Natural killer cell (primary cell): Measurements from ENCODE around the gene GRM7. TPM values are rescaled to one million over a fixed set of nuclear protein-coding genes. Genes with fewer than 3 reads are reported as not detected.
A peak's percentile ranks its signal among the peaks of the same experiment; 100 is the strongest.

ENCODE experiments used
- ATAC-seq, 3 donors: fragments of 150-1000 bp in 2 of 3; fragments of 200-7000 bp in 1 of 3; cut with Tn5 transposase; 1 replicate in 1 of 3; 2 replicates in 2 of 3; pipeline ENCODE4 v1.10.0; 2021; ENCODE audit warnings: mild to moderate bottlenecking in 2 of 3, moderate library complexity in 2 of 3
- DNase-seq, 2 donors: peaks; one replicate each; pipeline versions ENCODE4 v3.0.0 to v3.0.0-alpha.2; 2013 to 2021; ENCODE audit warnings: mixed read lengths in 1 of 2
- H3K27ac ChIP-seq: one replicate; pipeline ENCODE4 v1.5.1; 2013; ENCODE audit warnings: mild to moderate bottlenecking, low read length
- H3K27me3 ChIP-seq: one replicate; pipeline ENCODE4 v1.6.1; 2013; ENCODE audit warnings: low read length; ENCODE audit not compliant: control insufficient read depth, insufficient read depth
- H3K36me3 ChIP-seq: one replicate; pipeline ENCODE4 v1.6.1; 2013; ENCODE audit warnings: low read length; ENCODE audit not compliant: control insufficient read depth, insufficient read depth
- H3K4me1 ChIP-seq: one replicate; pipeline ENCODE4 v1.6.1; 2013; ENCODE audit warnings: low read length; ENCODE audit not compliant: control insufficient read depth, insufficient read depth
- H3K4me3 ChIP-seq: one replicate; pipeline ENCODE4 v1.5.1; 2013; ENCODE audit warnings: low read length
- H3K9me3 ChIP-seq: one replicate; pipeline ENCODE4 v1.6.1; 2013; ENCODE audit warnings: low read length; ENCODE audit not compliant: control insufficient read depth, insufficient read depth
- H3K27ac Mint-ChIP-seq, 2 donors: one replicate each; pipeline ENCODE4 v1.8.0; 2022; ENCODE audit warnings: mild to moderate bottlenecking in 2 of 2, mixed read lengths in 2 of 2, moderate library complexity in 1 of 2
- H3K27me3 Mint-ChIP-seq, 2 donors: one replicate each; pipeline ENCODE4 v1.8.0; 2022; ENCODE audit warnings: low read depth in 2 of 2, mixed read lengths in 2 of 2
- H3K36me3 Mint-ChIP-seq: one replicate; pipeline ENCODE4 v1.8.0; 2022; ENCODE audit warnings: mixed read lengths
- H3K4me1 Mint-ChIP-seq, 2 donors: one replicate each; pipeline ENCODE4 v1.8.0; 2022; ENCODE audit warnings: mixed read lengths in 2 of 2
- H3K4me3 Mint-ChIP-seq: one replicate; pipeline ENCODE4 v1.8.0; 2022; ENCODE audit warnings: mild to moderate bottlenecking, moderate library complexity, mixed read lengths
- H3K9me3 Mint-ChIP-seq, 2 donors: one replicate each; pipeline ENCODE4 v1.8.0; 2022; ENCODE audit warnings: mixed read lengths in 2 of 2
- WGBS: methylation state at CpG from one replicate; pipeline ENCODE4 v1.1.7; 2013; ENCODE audit warnings: missing lambda C conversion rate; ENCODE audit not compliant: insufficient coverage; 5-methylcytosine and 5-hydroxymethylcytosine counted together
- intact Hi-C: fragments of 100-400 bp; cut with micrococcal nuclease; formaldehyde crosslinking; loops from one replicate; pipeline ENCODE4 v1.14.2; 2022
- total RNA-seq, 4 donors: library from RNA; stranded (reverse); fragments of 120-200 nt in 1 of 4; gene quantifications; one replicate each; pipeline versions ENCODE4 v1.2.3 to v1.2.4, GENCODE V29; 2013 to 2022
- TF ChIP-seq, protein P1 (sequence below): fragments of 200-600 bp; IDR thresholded peaks from one replicate; pipeline ENCODE4 v1.8.0; 2022; ENCODE audit warnings: antibody characterized with exemption

The GRM7 gene
- total RNA-seq, 3 donors from 2014 or later (not counting 1 experiment from before 2014, with no cell fraction given), result not detected

DNA sequence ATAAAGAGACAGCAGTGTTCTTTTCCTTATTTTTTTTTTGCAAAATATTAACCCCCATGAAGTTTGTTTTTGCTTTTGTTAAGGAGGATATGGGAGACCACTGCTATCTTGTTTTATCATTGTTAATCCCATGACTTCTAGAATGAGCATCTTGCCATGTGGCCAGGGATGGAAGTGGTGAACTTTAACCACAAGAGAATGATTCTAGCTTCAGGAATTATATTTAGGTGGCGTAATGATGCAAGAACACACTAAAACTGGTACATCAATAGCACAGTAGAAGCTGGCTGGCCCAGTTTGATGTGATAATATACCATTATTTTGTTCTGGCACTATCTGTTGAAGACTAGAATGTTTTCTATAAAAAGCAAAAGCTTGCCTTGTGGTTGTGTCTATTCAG is 720.9 kb downstream of the GRM7 start:
- no peak overlapping the region for H3K4me3 ChIP-seq
- no peaks in the 10 kb centered on the region for H3K27me3 ChIP-seq
- WGBS, result 0% methylated on average over 1 of the region's 1 CpG
- H3K27ac ChIP-seq, result no peak overlapping the region
- TF ChIP-seq, protein P1, sequence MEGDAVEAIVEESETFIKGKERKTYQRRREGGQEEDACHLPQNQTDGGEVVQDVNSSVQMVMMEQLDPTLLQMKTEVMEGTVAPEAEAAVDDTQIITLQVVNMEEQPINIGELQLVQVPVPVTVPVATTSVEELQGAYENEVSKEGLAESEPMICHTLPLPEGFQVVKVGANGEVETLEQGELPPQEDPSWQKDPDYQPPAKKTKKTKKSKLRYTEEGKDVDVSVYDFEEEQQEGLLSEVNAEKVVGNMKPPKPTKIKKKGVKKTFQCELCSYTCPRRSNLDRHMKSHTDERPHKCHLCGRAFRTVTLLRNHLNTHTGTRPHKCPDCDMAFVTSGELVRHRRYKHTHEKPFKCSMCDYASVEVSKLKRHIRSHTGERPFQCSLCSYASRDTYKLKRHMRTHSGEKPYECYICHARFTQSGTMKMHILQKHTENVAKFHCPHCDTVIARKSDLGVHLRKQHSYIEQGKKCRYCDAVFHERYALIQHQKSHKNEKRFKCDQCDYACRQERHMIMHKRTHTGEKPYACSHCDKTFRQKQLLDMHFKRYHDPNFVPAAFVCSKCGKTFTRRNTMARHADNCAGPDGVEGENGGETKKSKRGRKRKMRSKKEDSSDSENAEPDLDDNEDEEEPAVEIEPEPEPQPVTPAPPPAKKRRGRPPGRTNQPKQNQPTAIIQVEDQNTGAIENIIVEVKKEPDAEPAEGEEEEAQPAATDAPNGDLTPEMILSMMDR, result no peak
- no peaks in the 10 kb centered on the region for H3K36me3 ChIP-seq
- no peak for ATAC-seq
- no peak for DNase-seq
- Mint-ChIP-seq H3K9me3 (peaks cover 2% of the 10 kb centered on the region in 2 donors), H3K4me1 (peaks cover 0 to 14% of the 10 kb centered on the region in 2 donors), H3K4me3 (no peak overlapping the region), H3K27me3 (no peaks in the 10 kb centered on the region), H3K27ac (no peak overlapping the region), H3K36me3 (no peaks in the 10 kb centered on the region)
- no peaks in the 10 kb centered on the region for H3K9me3 ChIP-seq
- intact Hi-C loops, result no loop called here
- no peaks in the 10 kb centered on the region for H3K4me1 ChIP-seq

DNA sequence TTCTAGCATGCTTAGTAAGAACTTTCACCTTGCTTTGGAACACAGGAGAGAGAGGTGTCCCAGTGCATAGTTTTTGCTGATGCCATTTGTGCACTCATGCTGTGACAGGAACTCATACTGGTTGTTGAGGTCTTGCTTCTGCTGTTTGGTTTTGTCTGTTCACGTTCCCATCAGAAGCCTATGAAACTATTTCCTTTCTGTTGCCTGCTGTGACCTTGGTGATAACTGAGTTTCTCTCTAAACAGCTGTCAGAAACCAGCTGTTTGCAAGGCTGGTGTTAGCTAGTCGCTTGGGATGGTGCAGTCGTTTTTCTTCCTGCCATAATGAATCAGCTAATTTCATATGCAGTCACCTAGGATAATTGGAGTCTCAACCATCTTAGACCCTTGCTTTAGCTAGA is 724.1 kb downstream of the GRM7 start:
- DNase-seq, result no peak
- H3K27ac Mint-ChIP-seq, result no peak overlapping the region
- peaks cover 2% of the 10 kb centered on the region in 2 donors for H3K9me3 Mint-ChIP-seq
- no peak overlapping the region for H3K4me3 Mint-ChIP-seq
- no peak overlapping the region for H3K4me3 ChIP-seq
- intact Hi-C loops, result no loop called here
- TF ChIP-seq, protein P1, result no peak
- H3K4me1 Mint-ChIP-seq, result peaks cover 0 to 14% of the 10 kb centered on the region in 2 donors
- no peaks in the 10 kb centered on the region for H3K4me1 ChIP-seq
- H3K36me3 ChIP-seq, result no peaks in the 10 kb centered on the region
- no peaks in the 10 kb centered on the region for H3K36me3 Mint-ChIP-seq
- no peaks in the 10 kb centered on the region for H3K27me3 Mint-ChIP-seq
- no peaks in the 10 kb centered on the region for H3K9me3 ChIP-seq
- H3K27ac ChIP-seq, result no peak overlapping the region
- no peaks in the 10 kb centered on the region for H3K27me3 ChIP-seq
- ATAC-seq, result peak in 1 of 3 donors; percentile 45
- WGBS, result 0% methylated on average over 3 of the region's 3 CpGs

DNA sequence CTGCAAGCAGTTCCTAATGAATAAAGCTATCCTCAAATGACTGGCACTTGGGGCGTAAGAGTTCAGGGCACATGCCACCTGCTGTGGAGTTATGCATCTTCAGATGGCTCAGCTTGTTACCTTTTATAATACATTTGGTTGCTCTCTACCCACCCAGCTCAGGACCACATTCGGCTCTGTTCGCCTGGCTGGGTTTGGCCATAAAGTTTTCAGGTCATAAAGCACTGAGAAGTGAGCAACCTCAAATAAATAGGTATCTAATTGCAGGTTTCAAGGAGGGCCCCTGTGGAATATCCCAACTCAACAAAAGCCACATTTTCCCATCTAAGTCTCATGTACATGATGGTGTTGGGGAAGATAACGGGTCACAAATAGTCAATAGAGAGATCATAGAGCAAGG is 727.3 kb downstream of the GRM7 start:
- H3K9me3 ChIP-seq, result no peaks in the 10 kb centered on the region
- Mint-ChIP-seq H3K9me3 (peaks cover 3 to 6% of the 10 kb centered on the region in 2 donors), H3K4me1 (peaks cover 0 to 14% of the 10 kb centered on the region in 2 donors), H3K27me3 (no peaks in the 10 kb centered on the region), H3K36me3 (no peaks in the 10 kb centered on the region), H3K27ac (no peak overlapping the region), H3K4me3 (no peak overlapping the region)
- H3K4me1 ChIP-seq, result no peaks in the 10 kb centered on the region
- DNase-seq, result no peak
- ATAC-seq, result no peak
- H3K4me3 ChIP-seq, result no peak overlapping the region
- intact Hi-C loops, result no loop called here
- no peaks in the 10 kb centered on the region for H3K27me3 ChIP-seq
- no peaks in the 10 kb centered on the region for H3K36me3 ChIP-seq
- no peak overlapping the region for H3K27ac ChIP-seq
- TF ChIP-seq, protein P1, result no peak
- 90% methylated on average over 3 of the region's 4 CpGs for WGBS

DNA sequence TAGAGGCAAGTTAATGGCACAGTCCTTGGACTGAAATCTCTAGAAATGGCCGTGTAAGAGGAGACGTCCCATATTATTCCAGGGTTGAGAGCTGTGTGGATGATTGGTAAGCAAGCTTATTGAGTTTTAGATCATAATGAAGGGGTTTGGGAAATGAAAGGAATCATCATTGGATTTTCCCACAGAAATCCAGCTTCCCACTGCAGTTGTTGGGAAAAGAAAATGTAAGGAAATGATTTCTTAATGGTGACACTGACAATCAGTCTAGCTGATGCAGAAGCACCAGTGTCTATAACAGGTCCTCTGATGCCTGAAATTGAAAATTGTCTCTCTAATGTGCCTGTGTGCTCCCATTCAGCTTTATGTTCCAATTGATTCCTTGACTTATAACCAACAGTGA is 728.6 kb downstream of the GRM7 start:
- intact Hi-C loops, result no loop called here
- ATAC-seq (no peak), DNase-seq (no peak)
- peaks cover 0 to 14% of the 10 kb centered on the region in 2 donors for H3K4me1 Mint-ChIP-seq
- H3K4me3 ChIP-seq, result no peak overlapping the region
- no peaks in the 10 kb centered on the region for H3K9me3 ChIP-seq
- H3K36me3 Mint-ChIP-seq, result no peaks in the 10 kb centered on the region
- H3K36me3 ChIP-seq, result no peaks in the 10 kb centered on the region
- no peaks in the 10 kb centered on the region for H3K27me3 Mint-ChIP-seq
- no peaks in the 10 kb centered on the region for H3K27me3 ChIP-seq
- H3K27ac ChIP-seq, result no peak overlapping the region
- H3K4me3 Mint-ChIP-seq, result no peak overlapping the region
- 93% methylated on average over 2 of the region's 2 CpGs for WGBS
- H3K9me3 Mint-ChIP-seq, result peaks cover 6 to 7% of the 10 kb centered on the region in 2 donors
- no peak overlapping the region for H3K27ac Mint-ChIP-seq
- no peaks in the 10 kb centered on the region for H3K4me1 ChIP-seq
- TF ChIP-seq, protein P1, result no peak
